Activated CD8-positive, alpha-beta memory T cell treated with anti-CD3 and anti-CD28 coated beads, Interleukin-2, amount 10 ng/mL, durations not matched to agents 7 days and 5 days (primary cell): Measurements from ENCODE around the gene TMEM121B. TPM values are rescaled to one million over a fixed set of nuclear protein-coding genes. Genes with fewer than 3 reads are reported as not detected.

Experiments
- ATAC-seq: fragments of 150-1000 bp; cut with Tn5 transposase; one replicate; pipeline ENCODE4 v1.10.0; 2021; ENCODE audit warnings: moderate library complexity
- CTCF ChIA-PET: fragments of 350-600 bp; sonication (Branson Sonifier 250); formaldehyde crosslinking; loops from one replicate; lab custom pipeline; 2021; ENCODE audit warnings: antibody characterized with exemption; lab: Charles Lee
- DNase-seq: peaks from one replicate; pipeline ENCODE4 v3.0.0-alpha.2; 2020
- H3K27ac Mint-ChIP-seq: one replicate; pipeline ENCODE4 v1.8.0; 2021; ENCODE audit warnings: mild to moderate bottlenecking, mixed read lengths
- H3K27me3 Mint-ChIP-seq: one replicate; pipeline ENCODE4 v1.8.0; 2021; ENCODE audit warnings: mixed read lengths
- H3K36me3 Mint-ChIP-seq: one replicate; pipeline ENCODE4 v1.8.0; 2021; ENCODE audit warnings: mild to moderate bottlenecking, mixed read lengths
- H3K4me1 Mint-ChIP-seq: one replicate; pipeline ENCODE4 v1.8.0; 2021; ENCODE audit warnings: mixed read lengths
- H3K4me3 Mint-ChIP-seq: one replicate; pipeline ENCODE4 v1.8.0; 2021; ENCODE audit warnings: mild to moderate bottlenecking, moderate library complexity, mixed read lengths
- H3K9me3 Mint-ChIP-seq: one replicate; pipeline ENCODE4 v1.8.0; 2022; ENCODE audit warnings: low read depth, mixed read lengths
- total RNA-seq, 2 experiments: library from RNA; stranded (reverse); gene quantifications; one replicate each; pipeline ENCODE4 v1.2.3, GENCODE V29; 2021

TMEM121B gene
- total RNA-seq, 2 experiments from 2014 or later: not detected

DNA sequence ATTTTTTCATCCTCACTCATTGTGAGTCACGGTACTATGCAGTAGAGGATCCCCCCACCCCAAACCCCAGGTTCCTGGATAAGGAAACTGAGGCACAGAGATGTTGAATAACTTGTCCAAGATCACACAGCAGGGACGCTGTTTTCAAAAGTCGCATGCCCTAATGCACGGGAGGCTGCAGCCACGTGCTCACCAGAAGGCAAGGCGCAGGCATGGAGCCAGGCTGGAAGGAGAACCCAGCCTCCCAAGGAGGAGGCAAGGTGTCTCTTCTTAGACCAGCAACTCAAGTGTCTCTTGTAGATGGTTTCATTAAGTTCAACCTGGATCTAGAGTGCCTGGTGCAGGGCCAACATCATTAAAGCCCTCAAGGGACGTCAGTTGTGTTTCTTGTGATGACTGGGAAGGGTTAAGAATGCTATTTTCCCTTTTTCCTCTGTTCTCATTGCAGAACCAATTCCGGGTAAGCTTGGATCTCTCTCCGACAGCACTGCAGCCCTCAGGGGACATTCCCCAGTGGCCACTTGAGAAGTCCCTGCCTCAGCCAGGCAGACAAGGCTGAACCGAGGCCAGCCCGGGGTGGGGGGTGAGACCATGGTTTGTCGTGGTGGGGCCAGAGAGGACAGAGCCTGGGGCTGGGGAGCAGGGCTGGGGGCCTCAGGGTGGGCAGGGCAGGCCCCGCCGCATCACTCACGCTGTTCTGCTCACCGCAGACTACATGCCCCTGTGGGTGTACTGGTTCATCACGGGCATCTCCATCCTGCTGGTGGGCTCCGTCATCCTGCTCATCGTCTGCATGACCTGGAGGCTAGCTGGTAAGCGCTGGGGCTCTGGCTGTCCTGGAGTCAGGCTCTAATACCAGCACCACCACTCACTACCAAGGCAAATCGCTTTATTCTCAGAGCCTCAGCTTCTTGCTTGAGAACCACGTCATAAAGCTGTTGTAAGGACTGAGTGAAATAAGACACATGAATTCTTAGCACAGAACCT is 15.7 kb downstream of the TMEM121B start:
- peaks cover 40% of the 10 kb centered on the region for H3K4me1 Mint-ChIP-seq
- no peaks in the 10 kb centered on the region for H3K9me3 Mint-ChIP-seq
- CTCF ChIA-PET: interaction anchor here (0.8 to 2.8 kb wide), 5 partner anchors 11 to 66 kb away, joined by 3 to 14 read pairs (median 3); no protein-coding TSS in a partner anchor
- ATAC-seq (no peak), DNase-seq (no peak)
- peak overlapping the region; percentile 87 for H3K27ac Mint-ChIP-seq
- H3K4me3 Mint-ChIP-seq: no peak overlapping the region
- peaks cover 46% of the 10 kb centered on the region for H3K36me3 Mint-ChIP-seq
- H3K27me3 Mint-ChIP-seq: no peaks in the 10 kb centered on the region

DNA sequence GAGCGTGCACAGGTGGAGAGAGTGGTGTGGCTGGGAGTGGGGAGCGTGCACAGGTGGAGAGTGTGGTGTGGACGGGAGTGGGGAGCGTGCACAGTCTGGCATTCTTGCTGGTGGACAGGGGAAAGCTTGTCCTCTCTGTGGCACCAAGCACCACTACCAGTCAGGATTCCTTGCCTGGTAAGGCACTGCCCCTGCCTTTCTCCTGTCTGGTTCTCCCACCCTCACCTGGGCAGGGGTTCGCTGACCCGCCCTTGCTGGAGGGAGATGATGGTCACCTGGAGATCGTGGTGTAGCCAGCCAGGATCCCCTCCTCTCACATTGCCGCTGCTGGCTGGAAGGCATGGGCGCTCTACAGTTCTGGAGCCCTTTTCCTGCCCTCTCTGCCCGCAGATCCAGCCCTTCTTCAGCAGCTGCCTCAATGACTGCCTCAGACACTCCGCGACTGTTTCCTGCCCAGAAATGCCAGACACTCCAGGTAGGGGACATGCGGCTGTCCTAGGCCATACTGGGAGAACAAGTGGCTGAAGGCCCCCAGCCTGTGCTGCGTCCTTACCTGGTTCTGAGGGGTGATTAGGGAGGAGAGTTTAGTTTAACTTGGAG is 16.7 kb downstream of the TMEM121B start:
- Mint-ChIP-seq H3K9me3 (no peaks in the 10 kb centered on the region), H3K4me3 (no peak overlapping the region), H3K27me3 (no peaks in the 10 kb centered on the region), H3K36me3 (peaks cover 52% of the 10 kb centered on the region), H3K4me1 (peaks cover 50% of the 10 kb centered on the region), H3K27ac (no peak overlapping the region)
- DNase-seq (no peak), ATAC-seq (no peak)
- CTCF ChIA-PET: interaction anchor here (2.8 kb wide), 1 partner anchor 12 kb away, joined by 14 read pairs; no protein-coding TSS in a partner anchor

DNA sequence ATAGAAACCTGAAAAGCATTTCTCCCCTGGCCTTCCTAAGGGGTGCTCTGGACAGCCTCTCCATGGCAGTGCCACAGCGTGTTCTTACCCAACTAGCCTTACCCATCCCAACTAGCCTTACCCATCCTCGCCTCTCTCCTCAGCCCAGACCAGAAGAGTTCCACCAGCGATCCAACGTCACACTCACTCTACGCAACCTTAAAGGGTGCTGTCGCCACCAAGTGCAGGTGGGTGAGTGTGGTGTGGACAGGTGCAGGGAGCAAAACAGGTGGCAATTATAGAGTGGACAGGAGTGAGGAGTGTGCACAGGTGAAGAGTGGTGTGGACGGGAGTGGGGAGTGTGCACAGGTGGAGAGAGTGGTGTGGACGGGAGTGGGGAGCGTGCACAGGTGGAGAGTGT is 17.8 kb downstream of the TMEM121B start:
- Mint-ChIP-seq H3K27ac (no peak overlapping the region), H3K36me3 (peaks cover 60% of the 10 kb centered on the region), H3K27me3 (no peaks in the 10 kb centered on the region), H3K4me3 (no peak overlapping the region), H3K9me3 (no peaks in the 10 kb centered on the region), H3K4me1 (peaks cover 60% of the 10 kb centered on the region)
- ATAC-seq (no peak), DNase-seq (no peak)
- CTCF ChIA-PET: no interaction called here

GRCh38 chr22:17102297-17102667 is 18.9 kb downstream of the TMEM121B start:
- H3K36me3 Mint-ChIP-seq: peaks cover 63% of the 10 kb centered on the region
- CTCF ChIA-PET: no interaction called here
- no peak for ATAC-seq
- H3K4me1 Mint-ChIP-seq: peaks cover 65% of the 10 kb centered on the region
- DNase-seq: no peak
- no peaks in the 10 kb centered on the region for H3K27me3 Mint-ChIP-seq
- no peaks in the 10 kb centered on the region for H3K9me3 Mint-ChIP-seq
- no peak overlapping the region for H3K27ac Mint-ChIP-seq
- H3K4me3 Mint-ChIP-seq: no peak overlapping the region

DNA sequence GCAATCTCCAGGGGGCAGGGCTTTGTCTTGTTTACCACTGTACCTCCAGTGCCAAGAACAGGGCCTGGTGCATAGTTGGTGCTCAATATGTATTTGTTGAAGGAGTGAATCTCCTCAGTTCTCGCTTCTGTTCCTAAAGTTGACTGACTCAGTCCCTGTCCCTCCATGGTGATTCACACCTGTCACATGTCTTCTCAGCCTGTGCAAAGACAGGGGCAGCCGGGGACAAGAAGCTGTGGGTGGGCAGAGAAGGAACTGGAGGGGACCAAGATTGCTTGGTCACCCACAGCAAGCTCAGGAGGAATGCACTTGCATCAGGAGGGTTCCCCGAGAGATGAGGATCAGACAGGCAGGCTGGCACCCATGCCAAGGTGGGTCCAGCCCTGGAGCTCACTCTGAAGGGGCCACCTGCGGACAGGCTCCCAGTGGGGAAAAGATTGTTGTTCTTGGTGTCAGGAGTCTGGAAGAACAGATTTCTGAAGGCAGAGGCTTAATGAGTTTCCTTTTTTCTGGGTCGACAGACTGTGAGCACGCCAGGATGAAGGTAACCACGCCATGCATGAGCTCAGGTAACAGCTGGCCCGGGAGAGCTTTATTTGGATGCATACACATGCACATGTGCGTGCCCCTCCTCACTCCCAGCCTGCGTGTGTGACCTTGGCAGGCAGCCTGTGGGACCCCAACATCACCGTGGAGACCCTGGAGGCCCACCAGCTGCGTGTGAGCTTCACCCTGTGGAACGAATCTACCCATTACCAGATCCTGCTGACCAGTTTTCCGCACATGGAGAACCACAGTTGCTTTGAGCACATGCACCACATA is 19.5 kb downstream of the TMEM121B start:
- DNase-seq: no peak
- Mint-ChIP-seq H3K36me3 (peaks cover 57% of the 10 kb centered on the region), H3K9me3 (no peaks in the 10 kb centered on the region), H3K27ac (no peak overlapping the region), H3K4me1 (peaks cover 65% of the 10 kb centered on the region), H3K27me3 (no peaks in the 10 kb centered on the region), H3K4me3 (no peak overlapping the region)
- no peak for ATAC-seq
- CTCF ChIA-PET: interaction anchor here (1.7 kb wide), 1 partner anchor 70 kb away, joined by 4 read pairs; no protein-coding TSS in a partner anchor

DNA sequence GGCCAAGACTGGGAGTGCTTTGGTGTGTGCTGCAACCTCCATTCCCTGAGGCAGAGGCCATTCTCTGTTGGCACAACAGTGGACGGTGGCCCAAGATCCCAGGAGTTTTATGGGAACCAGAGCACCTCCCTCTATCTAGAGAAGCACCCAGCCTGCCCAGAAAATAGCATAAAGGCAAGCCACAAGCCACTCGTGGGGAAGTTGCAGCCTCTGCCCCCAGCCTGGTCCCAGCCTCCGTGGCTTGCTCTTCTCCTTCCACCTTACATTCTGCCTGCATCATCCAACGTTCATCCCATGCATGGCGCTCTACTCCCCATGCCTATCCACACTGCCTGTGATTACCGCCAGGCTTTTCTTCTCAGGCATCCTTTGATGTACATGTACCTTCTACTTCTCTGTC is 20.5 kb downstream of the TMEM121B start:
- Mint-ChIP-seq H3K27me3 (no peaks in the 10 kb centered on the region), H3K9me3 (no peaks in the 10 kb centered on the region), H3K4me1 (peaks cover 58% of the 10 kb centered on the region), H3K27ac (peak overlapping the region; percentile 76), H3K4me3 (no peak overlapping the region), H3K36me3 (peaks cover 52% of the 10 kb centered on the region)
- DNase-seq: no peak
- ATAC-seq: no peak
- CTCF ChIA-PET: interaction anchor here (1.7 kb wide), 1 partner anchor 71 kb away, joined by 4 read pairs; no protein-coding TSS in a partner anchor

DNA sequence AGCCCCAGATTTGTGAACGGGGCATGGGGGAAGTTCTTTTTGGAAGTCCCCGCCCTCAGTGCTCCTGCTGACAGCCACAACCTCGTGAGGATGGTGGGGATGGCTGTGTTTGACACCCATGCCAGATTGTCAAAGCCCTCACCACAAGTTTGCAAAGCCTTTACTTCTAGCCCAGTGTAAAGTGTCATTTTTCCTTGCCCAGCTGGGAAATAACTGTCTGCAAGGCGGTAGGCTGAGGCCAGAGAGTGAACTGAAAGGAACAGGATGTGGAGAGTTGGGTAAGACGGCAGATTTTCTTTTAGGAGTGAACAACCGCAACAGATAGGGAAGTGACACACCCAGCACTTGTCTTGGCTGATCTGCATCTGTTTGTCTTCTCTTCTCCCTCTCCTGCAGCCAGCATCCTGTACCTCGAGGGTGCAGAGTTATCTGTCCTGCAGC is 22.8 kb downstream of the TMEM121B start:
- Mint-ChIP-seq H3K9me3 (no peaks in the 10 kb centered on the region), H3K4me1 (peaks cover 54% of the 10 kb centered on the region), H3K4me3 (peak overlapping the region; percentile 14), H3K27ac (peak overlapping the region; percentile 62), H3K27me3 (no peaks in the 10 kb centered on the region), H3K36me3 (peaks cover 49% of the 10 kb centered on the region)
- DNase-seq (peak; percentile 72), ATAC-seq (peak; percentile 85)
- CTCF ChIA-PET: interaction anchor here (0.6 to 1.4 kb wide), 3 partner anchors 8 to 403 kb away, joined by 3 to 8 read pairs (median 3); no protein-coding TSS in a partner anchor

GRCh38 chr22:17097701-17098100 is 23.5 kb downstream of the TMEM121B start:
- peaks cover 44% of the 10 kb centered on the region for H3K36me3 Mint-ChIP-seq

DNA sequence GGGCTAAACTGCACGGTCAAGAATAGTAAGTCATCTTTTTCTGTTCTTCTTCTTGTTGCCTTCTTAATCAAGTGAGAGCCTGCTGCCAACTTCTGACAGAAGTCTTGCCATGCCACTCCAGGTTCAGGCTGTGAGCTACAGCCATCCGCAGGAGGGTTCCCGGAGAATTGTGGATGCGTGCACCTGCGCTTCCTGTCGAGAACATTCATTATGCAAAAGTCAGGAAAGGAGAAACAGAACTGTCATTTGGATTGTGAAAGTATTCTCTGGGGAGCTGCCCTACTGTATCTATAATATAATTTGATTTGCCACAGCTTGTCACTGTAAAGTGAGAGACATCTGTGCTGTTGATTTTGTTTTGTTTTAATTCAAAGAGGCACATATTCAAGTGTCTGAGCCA is 24.1 kb downstream of the TMEM121B start:
- Mint-ChIP-seq H3K4me1 (peaks cover 52% of the 10 kb centered on the region), H3K4me3 (no peak overlapping the region), H3K27me3 (no peaks in the 10 kb centered on the region), H3K9me3 (no peaks in the 10 kb centered on the region), H3K27ac (no peak overlapping the region), H3K36me3 (peaks cover 41% of the 10 kb centered on the region)
- DNase-seq (no peak), ATAC-seq (no peak)
- CTCF ChIA-PET: interaction anchor here (1.2 to 2.3 kb wide), 3 partner anchors 9 to 405 kb away, joined by 3 to 11 read pairs (median 3); no protein-coding TSS in a partner anchor

More at GRCh38 chr22:17097701-17098100, 23.5 kb downstream of the TMEM121B start:
- Mint-ChIP-seq H3K27ac (peak overlapping the region; percentile 27), H3K4me1 (peaks cover 54% of the 10 kb centered on the region), H3K4me3 (no peak overlapping the region), H3K27me3 (no peaks in the 10 kb centered on the region), H3K9me3 (no peaks in the 10 kb centered on the region)
- DNase-seq: no peak
- ATAC-seq: no peak
- CTCF ChIA-PET: interaction anchor here (1.2 to 2.3 kb wide), 3 partner anchors 10 to 404 kb away, joined by 3 to 11 read pairs (median 3); no protein-coding TSS in a partner anchor

GRCh38 chr22:17096071-17096470 is 25.1 kb downstream of the TMEM121B start:
- no peak overlapping the region for H3K4me3 Mint-ChIP-seq
- H3K27ac Mint-ChIP-seq: no peak overlapping the region
- H3K9me3 Mint-ChIP-seq: no peaks in the 10 kb centered on the region

DNA sequence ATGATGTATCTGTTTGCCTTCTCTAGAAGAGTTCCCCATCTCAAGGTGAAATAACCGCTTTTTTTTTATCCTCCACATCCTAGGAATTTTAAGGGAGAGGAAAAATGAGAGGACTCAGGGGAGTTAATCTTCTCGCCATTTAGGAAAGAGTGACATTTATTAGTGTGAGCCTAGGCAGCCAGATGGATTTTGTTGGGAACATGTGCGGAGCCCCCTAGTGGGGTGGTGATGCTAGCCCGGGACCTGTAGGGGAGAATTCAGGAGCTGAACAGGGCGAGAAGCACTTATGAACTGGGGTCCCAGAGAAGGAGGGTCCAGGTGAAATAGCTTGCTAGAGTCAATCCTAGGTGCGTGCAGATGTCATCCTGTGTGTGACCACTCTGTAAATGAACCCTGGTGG is 25.6 kb downstream of the TMEM121B start:
- no peaks in the 10 kb centered on the region for H3K9me3 Mint-ChIP-seq
- no peak overlapping the region for H3K27ac Mint-ChIP-seq
- DNase-seq: no peak
- H3K4me1 Mint-ChIP-seq: peaks cover 49% of the 10 kb centered on the region
- H3K27me3 Mint-ChIP-seq: peaks cover 2% of the 10 kb centered on the region
- CTCF ChIA-PET: interaction anchor here (0.6 to 2.3 kb wide), 3 partner anchors 8 to 76 kb away, joined by 3 to 11 read pairs (median 8); no protein-coding TSS in a partner anchor
- ATAC-seq: no peak
- H3K36me3 Mint-ChIP-seq: peaks cover 29% of the 10 kb centered on the region
- H3K4me3 Mint-ChIP-seq: no peak overlapping the region

More at GRCh38 chr22:17096071-17096470, 25.1 kb downstream of the TMEM121B start:
- Mint-ChIP-seq H3K27me3 (no peaks in the 10 kb centered on the region), H3K36me3 (peaks cover 32% of the 10 kb centered on the region), H3K4me1 (peaks cover 50% of the 10 kb centered on the region)
- no peak for DNase-seq
- ATAC-seq: no peak
- CTCF ChIA-PET: interaction anchor here (2.3 kb wide), 1 partner anchor 8 kb away, joined by 11 read pairs; no protein-coding TSS in a partner anchor

DNA sequence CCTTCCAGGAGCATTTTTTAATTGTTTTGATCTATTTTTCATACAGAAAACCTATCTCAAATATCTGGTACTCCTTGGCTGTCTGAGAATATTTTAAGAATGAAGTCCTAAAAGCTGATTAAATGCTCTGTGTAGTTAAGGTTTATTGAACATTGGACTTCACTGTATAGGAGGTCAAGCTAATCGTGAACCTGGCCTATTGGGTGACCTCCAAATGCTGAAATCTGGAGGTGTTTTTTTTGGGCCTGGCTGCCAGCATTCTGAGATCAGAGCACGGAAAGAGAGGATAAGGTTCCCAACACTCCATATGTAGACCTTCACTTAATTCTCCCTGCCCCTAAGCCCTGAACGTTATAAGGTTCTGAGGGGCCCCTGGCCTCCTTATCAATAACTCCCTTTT is 28.1 kb downstream of the TMEM121B start:
- Mint-ChIP-seq H3K4me1 (peaks cover 36% of the 10 kb centered on the region), H3K4me3 (no peak overlapping the region), H3K36me3 (peaks cover 16% of the 10 kb centered on the region), H3K27me3 (peaks cover 2% of the 10 kb centered on the region), H3K27ac (no peak overlapping the region), H3K9me3 (no peaks in the 10 kb centered on the region)
- DNase-seq (no peak), ATAC-seq (no peak)
- CTCF ChIA-PET: interaction anchor here (1.3 kb wide), 1 partner anchor 79 kb away, joined by 3 read pairs; no protein-coding TSS in a partner anchor
